ENCODE measurements around the gene NAALADL2. TPM values are rescaled to one million over a fixed set of nuclear protein-coding genes. Genes with fewer than 3 reads are reported as not detected.

The NAALADL2 gene
- total RNA-seq, 1 experiment from 2014 or later: 12.8 TPM

GRCh38 chr3:175728566-175728965 lies 869.4 kb downstream of the NAALADL2 start:
- Histone ChIP-seq H3F3A (ENCODE audit: insufficient read depth, low read depth) (no peaks in the 10 kb centered on the region), H3K27me3 (ENCODE audit: insufficient read depth, low read depth) (no peaks in the 10 kb centered on the region), H3K79me2 (ENCODE audit: low read depth) (no peaks in the 10 kb centered on the region), H2AFZ (no peak overlapping the region), H3K4me3 (no peak overlapping the region), H3K4me2 (no peak overlapping the region), H4K20me1 (ENCODE audit: insufficient read depth) (no peaks in the 10 kb centered on the region), H3K27ac (no peak overlapping the region), H3K4me1 (replicated peaks; ENCODE audit: insufficient read depth) (no peaks in the 10 kb centered on the region), H3K36me3 (ENCODE audit: low read depth) (no peaks in the 10 kb centered on the region), H3K9me3 (ENCODE audit: insufficient read depth, low read depth) (no peaks in the 10 kb centered on the region), H3K9me2 (ENCODE audit: insufficient read depth) (0 out of 2 replicates have a peak, but pooled peaks cover 4% of the 10 kb centered on the region)
- TF ChIP-seq, protein P1, sequence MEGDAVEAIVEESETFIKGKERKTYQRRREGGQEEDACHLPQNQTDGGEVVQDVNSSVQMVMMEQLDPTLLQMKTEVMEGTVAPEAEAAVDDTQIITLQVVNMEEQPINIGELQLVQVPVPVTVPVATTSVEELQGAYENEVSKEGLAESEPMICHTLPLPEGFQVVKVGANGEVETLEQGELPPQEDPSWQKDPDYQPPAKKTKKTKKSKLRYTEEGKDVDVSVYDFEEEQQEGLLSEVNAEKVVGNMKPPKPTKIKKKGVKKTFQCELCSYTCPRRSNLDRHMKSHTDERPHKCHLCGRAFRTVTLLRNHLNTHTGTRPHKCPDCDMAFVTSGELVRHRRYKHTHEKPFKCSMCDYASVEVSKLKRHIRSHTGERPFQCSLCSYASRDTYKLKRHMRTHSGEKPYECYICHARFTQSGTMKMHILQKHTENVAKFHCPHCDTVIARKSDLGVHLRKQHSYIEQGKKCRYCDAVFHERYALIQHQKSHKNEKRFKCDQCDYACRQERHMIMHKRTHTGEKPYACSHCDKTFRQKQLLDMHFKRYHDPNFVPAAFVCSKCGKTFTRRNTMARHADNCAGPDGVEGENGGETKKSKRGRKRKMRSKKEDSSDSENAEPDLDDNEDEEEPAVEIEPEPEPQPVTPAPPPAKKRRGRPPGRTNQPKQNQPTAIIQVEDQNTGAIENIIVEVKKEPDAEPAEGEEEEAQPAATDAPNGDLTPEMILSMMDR (conservative IDR thresholded peaks at IDR 0.05): no peak
- no peak for TF ChIP-seq EZH2 (IDR thresholded peaks at IDR 0.05; ENCODE audit: low read depth)
- intact Hi-C loops (cut with micrococcal nuclease; ENCODE audit: unreplicated experiment): no loop called here
- BruUV-seq (replicated peaks): no TSS peak
- no peak for DNase-seq
- ChIA-PET POLR2A (ENCODE audit: unreplicated experiment) (no interaction called here), CTCF (no interaction called here)

GRCh38 chr3:175729466-175729865 lies 870.3 kb downstream of the NAALADL2 start:
- TF ChIP-seq EZH2 (IDR thresholded peaks at IDR 0.05; ENCODE audit: low read depth): no peak
- TF ChIP-seq, protein P1 (conservative IDR thresholded peaks at IDR 0.05): no peak
- Histone ChIP-seq H3K27me3 (ENCODE audit: insufficient read depth, low read depth) (no peaks in the 10 kb centered on the region), H2AFZ (no peak overlapping the region), H3K27ac (no peak overlapping the region), H3K9me2 (ENCODE audit: insufficient read depth) (no peaks in the 10 kb centered on the region), H3F3A (ENCODE audit: insufficient read depth, low read depth) (no peaks in the 10 kb centered on the region), H4K20me1 (ENCODE audit: insufficient read depth) (no peaks in the 10 kb centered on the region), H3K79me2 (ENCODE audit: low read depth) (no peaks in the 10 kb centered on the region), H3K4me3 (no peak overlapping the region), H3K4me2 (no peak overlapping the region), H3K36me3 (ENCODE audit: low read depth) (no peaks in the 10 kb centered on the region), H3K4me1 (replicated peaks; ENCODE audit: insufficient read depth) (no peaks in the 10 kb centered on the region), H3K9me3 (ENCODE audit: insufficient read depth, low read depth) (no peaks in the 10 kb centered on the region)
- no TSS peak for BruUV-seq (replicated peaks)
- intact Hi-C loops (cut with micrococcal nuclease; ENCODE audit: unreplicated experiment): no loop called here
- CTCF ChIA-PET: interaction anchor here (0.6 kb wide), 1 partner anchor 80 kb away, joined by 6 read pairs; no protein-coding TSS in a partner anchor
- POLR2A ChIA-PET (ENCODE audit: unreplicated experiment): no interaction called here
- no peak for DNase-seq

DNA sequence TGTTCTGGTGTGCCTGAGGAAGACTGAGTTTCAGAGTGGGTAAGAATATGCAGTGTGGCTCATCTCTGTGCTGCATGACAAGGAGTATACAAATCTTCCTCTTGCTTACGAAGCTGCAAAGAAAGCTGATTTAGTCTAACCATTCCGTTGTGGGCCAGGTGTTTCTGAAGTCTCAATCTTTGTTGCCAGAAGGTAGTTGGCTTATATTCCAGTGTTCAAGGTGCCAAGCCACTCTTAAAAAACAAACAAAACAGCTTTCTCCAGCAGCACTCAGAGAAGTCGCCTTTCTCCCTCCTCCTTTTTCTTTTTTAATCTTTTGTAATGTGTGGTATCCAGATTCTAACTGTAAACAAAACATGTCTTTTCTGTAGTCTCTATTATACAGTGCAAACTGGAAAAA lies 872.4 kb downstream of the NAALADL2 start:
- peaks cover 6% of the 10 kb centered on the region; the same call in 1 of the 2 replicates for H3K9me3 ChIP-seq (ENCODE audit: insufficient read depth, low read depth)
- no TSS peak for BruUV-seq (replicated peaks)
- no peaks in the 10 kb centered on the region for H3F3A ChIP-seq (ENCODE audit: insufficient read depth, low read depth)
- TF ChIP-seq, protein P1 (conservative IDR thresholded peaks at IDR 0.05): no peak
- TF ChIP-seq EZH2 (IDR thresholded peaks at IDR 0.05; ENCODE audit: low read depth): no peak
- no peaks in the 10 kb centered on the region for H3K27me3 ChIP-seq (ENCODE audit: insufficient read depth, low read depth)
- H3K27ac ChIP-seq: no peak overlapping the region
- no peak overlapping the region for H3K4me3 ChIP-seq
- CTCF ChIA-PET: no interaction called here
- intact Hi-C loops (cut with micrococcal nuclease; ENCODE audit: unreplicated experiment): no loop called here
- H3K36me3 ChIP-seq (ENCODE audit: low read depth): no peaks in the 10 kb centered on the region
- H3K4me1 ChIP-seq (replicated peaks; ENCODE audit: insufficient read depth): no peaks in the 10 kb centered on the region
- no peak overlapping the region for H3K4me2 ChIP-seq
- no peaks in the 10 kb centered on the region for H3K9me2 ChIP-seq (ENCODE audit: insufficient read depth)
- H3K79me2 ChIP-seq (ENCODE audit: low read depth): no peaks in the 10 kb centered on the region
- no peak for DNase-seq
- H4K20me1 ChIP-seq (ENCODE audit: insufficient read depth): no peaks in the 10 kb centered on the region
- H2AFZ ChIP-seq: no peak overlapping the region
- POLR2A ChIA-PET (ENCODE audit: unreplicated experiment): no interaction called here
